NCI-H1436 (cell line): ENCODE results near the gene CCDC13.

Experiments used
- DNase-seq: peaks from one replicate; lab custom pipeline; 2025; lab: John Stamatoyannopoulos, UW

The CCDC13 gene

DNA sequence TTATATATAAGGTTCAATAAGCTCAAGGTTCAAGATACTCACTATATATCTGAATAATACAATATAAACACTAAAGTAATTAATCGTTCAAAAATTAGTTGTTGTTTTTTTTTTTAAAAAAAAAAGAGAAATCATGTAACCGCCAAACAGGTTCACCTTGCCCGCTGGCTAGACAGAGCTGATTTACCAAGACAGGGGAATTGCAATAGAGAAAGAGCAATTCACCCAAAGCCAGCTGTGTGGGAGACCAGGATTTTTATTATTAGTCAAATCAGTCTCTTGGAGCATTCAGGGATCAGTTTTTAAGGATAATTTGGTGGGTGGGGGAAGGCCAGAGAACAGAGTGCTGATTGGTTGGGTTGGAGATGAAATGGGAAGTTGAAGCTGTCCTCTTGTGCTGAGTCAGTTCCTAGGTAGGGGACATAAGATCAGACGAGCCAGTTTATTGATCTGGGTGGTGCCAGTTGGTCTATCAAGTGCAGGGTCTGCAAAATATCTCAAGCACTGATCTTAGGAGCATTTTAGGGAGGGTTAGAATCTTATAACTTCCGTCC lies 23.4 kb upstream of the CCDC13 start:
- no peak for DNase-seq

DNA sequence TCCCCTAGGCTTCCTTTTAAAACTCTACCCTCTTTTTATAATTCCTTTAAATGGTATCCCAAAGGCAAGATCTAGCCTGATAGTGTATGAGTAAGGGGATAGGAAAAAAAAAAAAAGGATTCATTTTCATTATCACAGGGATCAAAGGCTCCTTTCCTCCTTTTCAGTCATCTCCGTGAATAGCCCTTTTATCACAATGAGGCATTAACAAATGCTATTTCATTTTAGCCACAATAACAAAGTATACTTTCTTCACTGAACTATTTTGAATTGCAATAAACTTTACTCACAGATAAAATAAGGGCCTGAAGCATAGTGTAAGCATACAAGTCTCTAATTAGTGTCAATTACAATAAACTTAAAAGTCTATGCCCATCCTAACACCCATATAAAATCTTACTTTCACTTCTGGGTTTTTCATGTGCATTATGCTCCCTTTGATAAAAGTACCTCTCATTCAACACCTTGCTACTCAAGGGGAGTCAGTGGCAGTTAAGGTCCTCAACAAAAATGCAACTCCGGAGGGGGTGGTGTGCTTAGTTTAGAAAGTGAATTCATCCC lies 22.6 kb upstream of the CCDC13 start:
- no peak for DNase-seq

GRCh38 chr3:42790714-42791229 lies 17.7 kb upstream of the CCDC13 start:
- peak; percentile 7 for DNase-seq

DNA sequence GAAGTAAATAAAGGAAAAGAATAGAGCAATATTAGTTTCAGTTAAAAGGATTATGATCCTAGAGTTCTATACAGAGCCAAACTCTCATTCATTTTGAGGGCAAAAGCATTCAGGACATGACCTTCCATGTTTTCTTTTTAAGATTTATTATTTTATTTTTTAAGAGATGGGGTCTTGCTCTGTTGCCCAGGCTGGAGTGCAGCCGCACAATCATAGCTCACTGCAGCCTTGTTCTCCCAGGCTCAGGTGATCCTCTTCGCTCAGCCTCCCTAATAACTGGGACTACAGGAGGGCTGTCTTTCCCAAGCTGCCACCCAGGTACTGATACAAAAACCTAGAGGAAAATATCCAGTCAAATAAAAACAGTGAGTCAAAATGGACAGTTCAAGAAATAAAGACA lies 13.6 kb upstream of the CCDC13 start:
- DNase-seq = no peak

GRCh38 chr3:42786212-42786611 lies 13.2 kb upstream of the CCDC13 start:
- DNase-seq = no peak

GRCh38 chr3:42780892-42781700 lies 8.0 kb upstream of the CCDC13 start:
- DNase-seq = peak; percentile 37

- DNase-seq = no peak
Observed at GRCh38 chr3:42780398-42780797, 7.3 kb upstream of the CCDC13 start.

DNA sequence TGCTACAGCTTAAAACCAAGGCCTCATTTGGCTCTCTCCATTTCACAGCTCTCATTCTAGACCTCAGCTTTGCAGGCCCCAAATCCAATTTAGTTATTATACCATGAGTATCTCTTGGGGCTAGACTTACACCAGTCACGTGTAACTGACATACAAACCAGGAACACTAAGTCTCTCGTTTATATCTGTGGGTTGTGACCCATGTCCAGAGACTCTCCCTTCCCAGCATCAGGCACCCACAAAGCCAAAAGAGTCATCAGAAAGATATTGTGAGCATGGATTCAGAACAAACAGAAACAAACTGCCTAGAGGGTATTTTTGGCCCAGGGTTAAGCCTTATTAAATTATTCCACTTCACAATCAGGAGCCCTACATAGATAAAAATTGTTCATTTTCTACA lies 5.6 kb upstream of the CCDC13 start:
- DNase-seq = no peak

DNA sequence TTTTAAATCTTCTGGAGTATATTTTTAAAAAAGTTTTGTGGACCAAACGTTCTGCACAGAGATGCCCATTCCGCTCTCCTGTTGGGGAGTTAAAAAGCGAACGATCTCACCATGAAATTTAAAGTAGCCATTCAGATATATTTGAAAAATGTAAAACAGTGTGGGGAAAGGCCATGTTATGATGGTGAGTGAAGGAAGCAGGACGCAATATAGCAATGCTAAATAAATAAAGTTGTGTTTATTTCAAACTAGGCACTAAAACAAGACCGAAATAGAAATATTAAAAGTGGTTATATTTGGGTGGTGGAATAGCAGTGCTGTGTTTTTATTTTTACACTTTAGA lies 327 bp upstream of the CCDC13 start:
- no peak for DNase-seq

DNA sequence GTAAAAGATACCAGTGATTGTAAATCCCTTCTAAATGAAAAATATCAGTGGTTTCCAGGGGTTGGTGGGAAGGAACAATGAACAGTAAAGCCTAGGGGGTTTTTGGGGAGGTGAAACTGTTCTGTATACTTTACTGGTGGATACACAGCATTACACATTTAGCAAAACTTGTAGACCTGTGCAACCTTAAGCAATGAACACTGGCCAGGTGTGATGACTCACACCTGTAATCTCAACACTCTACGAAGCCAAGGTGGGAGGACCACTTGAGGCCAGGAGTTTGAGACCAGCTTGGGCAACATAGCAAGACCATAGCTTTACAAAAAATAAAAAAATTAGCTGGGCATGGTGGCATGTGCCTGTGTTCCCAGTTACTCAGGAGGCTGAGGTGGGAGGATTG lies 1.8 kb downstream of the CCDC13 start:
- DNase-seq = no peak

GRCh38 chr3:42769477-42770131 lies 3.4 kb downstream of the CCDC13 start:
- no peak for DNase-seq

- DNase-seq = no peak
Observed at GRCh38 chr3:42764561-42765295, 8.3 kb downstream of the CCDC13 start.

DNA sequence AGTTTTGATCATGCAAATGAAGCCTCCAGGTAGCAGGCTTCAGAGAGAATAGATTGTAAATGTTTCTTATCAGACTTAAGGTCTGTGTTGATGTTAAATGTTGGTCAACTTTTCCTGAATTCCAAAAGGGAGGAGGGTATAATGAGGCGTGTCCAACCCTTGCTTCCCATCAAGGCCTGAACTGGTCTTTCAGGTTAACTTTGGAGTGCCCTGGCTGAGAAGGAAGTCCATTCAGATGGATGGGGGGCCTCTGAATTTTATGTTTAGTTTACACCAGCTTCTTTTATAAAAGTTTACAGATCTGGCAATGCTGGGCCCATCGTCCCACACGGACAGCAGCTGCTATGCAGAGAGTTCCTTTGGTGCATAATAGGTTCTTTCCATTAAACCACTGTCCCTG lies 8.9 kb downstream of the CCDC13 start:
- DNase-seq = no peak

- no peak for DNase-seq
Observed at GRCh38 chr3:42763021-42763420, 10.0 kb downstream of the CCDC13 start.

DNA sequence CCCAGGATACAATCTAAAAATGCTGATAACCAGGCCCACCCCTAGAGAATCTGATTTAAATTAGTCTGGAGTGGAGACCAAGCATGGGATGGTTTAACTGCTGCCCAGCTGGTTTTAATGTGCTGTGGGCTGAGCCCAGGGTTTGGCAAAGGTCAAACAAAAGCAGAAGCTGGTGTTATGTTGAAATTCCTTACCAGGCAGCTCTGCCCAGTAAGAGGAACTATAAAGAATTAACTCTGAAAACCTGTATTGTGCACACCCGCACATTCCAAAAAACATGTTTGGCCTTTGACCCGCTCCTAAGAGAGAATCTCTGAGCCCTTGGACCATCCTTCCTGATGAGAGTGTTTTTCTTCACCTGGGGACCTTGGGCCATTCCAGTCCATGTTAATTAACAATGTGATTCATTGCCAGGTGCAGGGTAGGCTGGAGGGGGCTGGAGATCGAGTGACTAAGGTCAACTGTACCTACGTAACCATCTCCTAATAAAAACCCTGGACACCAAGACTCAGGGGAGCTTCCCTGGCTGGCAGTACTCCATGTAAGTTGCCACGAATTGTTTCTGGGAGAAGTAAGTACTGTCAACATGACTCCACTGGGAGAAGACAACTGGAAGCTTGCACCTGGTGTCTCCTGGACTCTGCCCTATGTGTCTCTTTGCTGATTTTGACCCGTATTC lies 10.9 kb downstream of the CCDC13 start:
- no peak for DNase-seq

DNA sequence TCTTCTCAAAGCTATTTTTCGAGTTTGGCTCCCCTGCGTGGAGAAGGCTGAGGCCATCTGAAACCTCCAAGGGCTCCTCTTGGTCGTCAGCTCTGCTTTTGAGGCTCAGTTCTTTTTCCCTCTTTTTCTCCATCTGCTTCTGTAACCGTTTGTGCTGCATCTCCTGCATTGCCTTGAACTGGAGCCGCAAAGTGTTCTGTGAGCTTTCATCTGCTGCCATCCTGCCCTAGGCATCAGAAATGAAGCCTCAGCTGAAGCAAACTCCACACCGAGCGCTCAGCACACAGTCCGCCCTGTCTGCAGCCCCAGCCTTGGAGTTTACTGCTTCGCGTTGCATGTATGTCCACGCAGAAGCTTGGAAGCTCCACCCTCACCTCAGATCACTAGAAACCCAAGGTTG lies 14.9 kb downstream of the CCDC13 start:
- no peak for DNase-seq

GRCh38 chr3:42756681-42757213 lies 16.3 kb downstream of the CCDC13 start:
- no peak for DNase-seq

DNA sequence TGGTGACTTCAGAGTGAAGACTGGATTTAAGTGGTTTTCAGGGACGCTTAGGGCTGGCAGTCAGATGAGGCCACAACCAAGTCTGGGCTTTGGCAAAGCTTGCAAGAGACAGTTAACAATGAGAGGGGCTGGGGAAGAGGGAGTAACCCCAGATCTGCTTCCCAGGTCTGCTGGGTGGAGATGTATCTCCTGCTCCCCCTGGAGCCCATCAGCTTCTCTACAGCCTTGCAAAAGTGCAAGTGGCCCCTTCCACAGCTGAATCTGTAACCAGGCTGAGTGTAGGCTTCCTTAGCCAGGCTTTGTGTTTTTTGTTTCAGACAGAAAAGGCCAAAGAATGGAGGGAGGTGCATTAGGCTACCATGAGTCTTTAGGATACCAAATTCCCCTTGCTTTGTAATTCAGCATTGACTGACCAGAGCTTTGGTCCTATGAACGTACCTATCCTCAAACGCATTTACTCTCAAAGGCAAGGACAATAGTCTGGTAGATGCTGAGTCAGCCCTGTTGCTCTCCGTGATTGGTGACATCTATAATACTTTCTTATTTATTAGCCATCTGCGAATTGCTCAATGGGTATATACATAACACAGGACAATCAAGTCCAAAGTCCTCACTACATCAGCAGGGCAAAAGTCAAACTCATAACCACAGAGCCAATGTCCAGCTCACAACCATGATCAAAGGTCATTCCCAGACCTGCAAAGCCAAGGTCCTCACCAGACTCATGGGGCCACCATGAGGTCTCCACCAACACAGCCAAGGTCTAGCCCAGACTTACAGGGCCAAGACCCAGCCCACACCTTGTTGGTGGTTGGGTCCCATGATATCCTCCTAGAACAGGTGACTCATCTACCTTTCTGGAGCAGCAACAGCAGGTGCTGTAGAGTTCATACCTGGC lies 17.1 kb downstream of the CCDC13 start:
- no peak for DNase-seq

DNA sequence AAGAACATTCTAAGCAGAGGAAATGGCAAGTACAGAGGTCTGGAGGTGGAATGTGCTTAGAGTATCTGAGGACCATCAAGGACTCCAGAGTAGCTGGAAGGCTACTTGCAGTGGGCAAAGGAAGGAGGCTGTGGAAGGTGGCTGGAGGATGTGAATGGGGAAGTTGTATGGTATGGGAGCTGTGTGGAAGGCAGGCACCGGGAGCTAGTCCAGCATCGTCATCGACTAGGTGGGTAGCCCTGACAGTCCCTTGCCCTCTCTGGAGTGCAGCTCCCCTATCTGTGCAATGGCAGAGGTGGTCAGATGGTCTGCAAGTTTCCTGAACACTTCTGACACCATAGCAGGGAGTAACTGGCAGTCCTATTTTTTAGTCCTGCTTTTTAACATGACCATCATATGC lies 19.3 kb downstream of the CCDC13 start:
- no peak for DNase-seq

- no peak for DNase-seq
Observed at GRCh38 chr3:42752961-42753360, 20.1 kb downstream of the CCDC13 start.
